Calu3 (cell line): ENCODE results near the gene TMEM121. TPM values are rescaled to one million over a fixed set of nuclear protein-coding genes. Genes with fewer than 3 reads are reported as not detected.

Experiments
- BruUV-seq: library from RNA; stranded (reverse); fragments of 400-500 nt; replicated peaks from 2 replicates; lab custom pipeline; 2021; lab: Mats Ljungman, UMichigan
- CTCF ChIA-PET: fragments of 300-600 bp; sonication (Branson Sonifier 250); formaldehyde crosslinking; loops from one replicate; lab custom pipeline; 2022; ENCODE audit warnings: antibody characterized with exemption; lab: Charles Lee
- DNase-seq: peaks from one replicate; pipeline ENCODE4 v3.0.0; 2022
- H3K27ac Mint-ChIP-seq: one replicate; pipeline ENCODE4 v1.8.0; 2022; ENCODE audit warnings: mixed read lengths; ENCODE audit not compliant: unreplicated experiment
- H3K27me3 Mint-ChIP-seq: one replicate; pipeline ENCODE4 v1.8.0; 2022; ENCODE audit warnings: mixed read lengths; ENCODE audit not compliant: unreplicated experiment
- H3K36me3 Mint-ChIP-seq: one replicate; pipeline ENCODE4 v1.8.0; 2022; ENCODE audit warnings: mild to moderate bottlenecking, moderate library complexity, mixed read lengths; ENCODE audit not compliant: insufficient read depth, unreplicated experiment
- H3K4me1 Mint-ChIP-seq: one replicate; pipeline ENCODE4 v1.8.0; 2022; ENCODE audit warnings: mild to moderate bottlenecking, low read depth, mixed read lengths; ENCODE audit not compliant: unreplicated experiment
- H3K4me3 Mint-ChIP-seq: one replicate; pipeline ENCODE4 v1.8.0; 2022; ENCODE audit warnings: mild to moderate bottlenecking, low read depth, moderate library complexity, mixed read lengths; ENCODE audit not compliant: unreplicated experiment
- H3K9me3 Mint-ChIP-seq: one replicate; pipeline ENCODE4 v1.8.0; 2022; ENCODE audit warnings: low read depth, mixed read lengths; ENCODE audit not compliant: unreplicated experiment
- intact Hi-C: fragments of 100-400 bp; cut with micrococcal nuclease; formaldehyde crosslinking; loops from one replicate; pipeline ENCODE4 v1.10.0; 2022; ENCODE audit not compliant: unreplicated experiment
- total RNA-seq: library from RNA; stranded (reverse); gene quantifications from 2 replicates; pipeline ENCODE4 v1.2.3, GENCODE V29; 2022
- TF ChIP-seq, protein P1 (sequence below): fragments of 200-600 bp; IDR thresholded peaks from one replicate; pipeline ENCODE4 v1.8.0; 2022; ENCODE audit warnings: antibody characterized with exemption; ENCODE audit not compliant: unreplicated experiment

The TMEM121 gene
- total RNA-seq, 1 experiment from 2014 or later, result 0.38 TPM

DNA sequence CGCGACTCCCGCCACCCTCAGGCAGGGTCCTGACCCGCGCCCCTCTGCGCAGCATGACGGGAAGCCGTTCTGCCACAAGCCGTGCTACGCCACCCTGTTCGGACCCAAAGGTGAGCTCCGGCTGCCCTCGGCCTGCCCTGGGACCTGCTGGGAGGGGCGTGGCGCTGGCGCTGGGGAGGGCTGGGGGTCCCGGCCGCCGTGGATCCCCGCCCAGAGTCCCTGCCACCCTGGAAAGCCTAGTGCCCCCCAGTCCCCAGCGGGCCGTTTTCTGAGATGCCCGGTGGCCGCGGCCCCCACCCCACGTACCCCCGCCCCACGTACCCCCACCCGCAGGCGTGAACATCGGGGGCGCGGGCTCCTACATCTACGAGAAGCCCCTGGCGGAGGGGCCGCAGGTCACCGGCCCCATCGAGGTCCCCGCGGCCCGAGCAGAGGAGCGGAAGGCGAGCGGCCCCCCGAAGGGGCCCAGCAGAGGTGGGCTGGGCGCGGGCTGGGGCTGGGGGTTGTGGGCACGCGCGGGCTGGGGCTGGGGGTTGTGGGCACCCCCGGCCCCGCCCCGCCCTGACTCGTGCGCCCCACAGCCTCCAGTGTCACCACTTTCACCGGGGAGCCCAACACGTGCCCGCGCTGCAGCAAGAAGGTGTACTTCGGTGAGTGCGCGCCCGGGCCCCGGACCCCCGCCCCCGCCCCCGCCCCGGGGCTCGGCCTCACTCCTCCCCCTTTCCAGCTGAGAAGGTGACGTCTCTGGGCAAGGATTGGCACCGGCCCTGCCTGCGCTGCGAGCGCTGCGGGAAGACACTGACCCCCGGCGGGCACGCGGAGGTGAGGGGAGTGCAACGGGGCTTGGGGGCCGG lies 47.8 kb upstream of the TMEM121 start:
- CTCF ChIA-PET, result no interaction called here
- H3K4me1 Mint-ChIP-seq, result peaks cover 28% of the 10 kb centered on the region
- no peaks in the 10 kb centered on the region for H3K9me3 Mint-ChIP-seq
- no peak overlapping the region for H3K27ac Mint-ChIP-seq
- no peaks in the 10 kb centered on the region for H3K27me3 Mint-ChIP-seq
- no TSS peak for BruUV-seq
- peaks cover 65% of the 10 kb centered on the region for H3K36me3 Mint-ChIP-seq
- H3K4me3 Mint-ChIP-seq, result no peak overlapping the region
- intact Hi-C loops, result no loop called here
- DNase-seq, result no peak
- TF ChIP-seq, protein P1, sequence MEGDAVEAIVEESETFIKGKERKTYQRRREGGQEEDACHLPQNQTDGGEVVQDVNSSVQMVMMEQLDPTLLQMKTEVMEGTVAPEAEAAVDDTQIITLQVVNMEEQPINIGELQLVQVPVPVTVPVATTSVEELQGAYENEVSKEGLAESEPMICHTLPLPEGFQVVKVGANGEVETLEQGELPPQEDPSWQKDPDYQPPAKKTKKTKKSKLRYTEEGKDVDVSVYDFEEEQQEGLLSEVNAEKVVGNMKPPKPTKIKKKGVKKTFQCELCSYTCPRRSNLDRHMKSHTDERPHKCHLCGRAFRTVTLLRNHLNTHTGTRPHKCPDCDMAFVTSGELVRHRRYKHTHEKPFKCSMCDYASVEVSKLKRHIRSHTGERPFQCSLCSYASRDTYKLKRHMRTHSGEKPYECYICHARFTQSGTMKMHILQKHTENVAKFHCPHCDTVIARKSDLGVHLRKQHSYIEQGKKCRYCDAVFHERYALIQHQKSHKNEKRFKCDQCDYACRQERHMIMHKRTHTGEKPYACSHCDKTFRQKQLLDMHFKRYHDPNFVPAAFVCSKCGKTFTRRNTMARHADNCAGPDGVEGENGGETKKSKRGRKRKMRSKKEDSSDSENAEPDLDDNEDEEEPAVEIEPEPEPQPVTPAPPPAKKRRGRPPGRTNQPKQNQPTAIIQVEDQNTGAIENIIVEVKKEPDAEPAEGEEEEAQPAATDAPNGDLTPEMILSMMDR, result no peak

DNA sequence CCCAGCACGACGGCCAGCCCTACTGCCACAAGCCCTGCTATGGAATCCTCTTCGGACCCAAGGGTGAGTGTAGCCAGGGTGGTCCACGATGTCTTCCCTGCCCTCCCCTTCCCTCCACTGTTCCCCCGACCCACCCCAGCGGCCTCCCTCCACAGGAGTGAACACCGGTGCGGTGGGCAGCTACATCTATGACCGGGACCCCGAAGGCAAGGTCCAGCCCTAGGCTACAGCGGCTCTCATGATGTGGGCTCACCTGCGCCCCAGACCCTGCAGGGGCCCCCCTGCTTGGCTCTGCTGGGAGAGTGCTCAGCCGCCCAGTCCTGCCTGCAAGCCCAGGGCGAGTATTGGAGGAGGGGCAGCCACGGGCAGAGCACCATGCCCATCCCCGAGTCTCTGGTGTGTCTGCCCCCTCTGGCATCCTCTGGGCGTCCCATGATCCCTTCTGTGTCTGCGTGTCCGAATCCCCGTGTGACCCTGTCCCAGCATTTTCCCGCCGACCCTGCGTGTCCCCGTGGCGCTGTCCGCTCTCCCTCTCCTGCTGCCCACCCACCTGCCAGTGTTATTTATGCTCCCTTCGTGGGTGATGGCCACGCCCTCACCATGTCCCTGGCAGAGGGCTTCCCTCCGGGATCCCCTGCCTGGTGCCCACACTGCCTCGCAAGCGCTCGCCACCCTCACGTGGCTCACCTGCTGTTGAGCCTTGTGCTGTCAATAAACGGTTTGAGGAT lies 46.8 kb upstream of the TMEM121 start:
- CTCF ChIA-PET, result no interaction called here
- intact Hi-C loops, result no loop called here

DNA sequence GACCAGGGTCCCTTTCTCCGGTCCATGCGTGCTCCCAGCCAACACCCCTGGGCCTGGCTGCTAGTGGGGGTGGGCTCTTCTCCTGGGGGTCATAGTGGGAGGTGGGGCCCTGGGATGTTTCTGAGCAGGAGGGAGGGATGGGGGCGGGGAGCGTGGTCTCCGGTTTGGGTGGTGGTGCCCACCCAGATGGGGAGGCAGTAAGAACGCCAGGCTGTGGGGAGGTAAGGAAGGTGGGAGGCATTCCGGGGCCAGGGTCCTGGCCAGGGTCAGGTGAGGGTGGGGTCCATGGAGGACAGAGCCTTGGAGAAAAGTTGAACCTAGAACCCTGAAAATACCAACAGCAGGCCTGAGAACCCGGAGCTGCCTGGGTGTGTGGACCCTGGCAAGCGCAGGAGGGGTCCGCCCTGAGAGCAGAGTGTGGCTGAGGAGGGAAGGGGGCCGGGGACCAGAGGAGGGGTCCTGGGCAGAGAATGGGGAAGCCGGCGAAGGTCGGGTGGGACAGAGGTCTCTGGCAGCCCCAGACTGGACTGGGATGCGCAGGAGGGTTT lies 46.1 kb upstream of the TMEM121 start:
- no peaks in the 10 kb centered on the region for H3K9me3 Mint-ChIP-seq
- peak overlapping the region; percentile 91 for H3K27ac Mint-ChIP-seq
- intact Hi-C loops, result no loop called here
- no peak for DNase-seq
- CTCF ChIA-PET, result interaction anchor here (0.6 to 1.8 kb wide), 10 partner anchors 8 to 179 kb away, joined by 3 to 43 read pairs (median 4); partner anchors contain the start of gene TEDC1
- TF ChIP-seq, protein P1, result no peak
- peak overlapping the region; percentile 55 for H3K4me3 Mint-ChIP-seq
- no peaks in the 10 kb centered on the region for H3K27me3 Mint-ChIP-seq
- peaks cover 60% of the 10 kb centered on the region for H3K36me3 Mint-ChIP-seq
- peaks cover 38% of the 10 kb centered on the region for H3K4me1 Mint-ChIP-seq
- no TSS peak for BruUV-seq

More for the DNA sequence above, 46.8 kb upstream of the TMEM121 start:
- Mint-ChIP-seq H3K36me3 (peaks cover 57% of the 10 kb centered on the region), H3K9me3 (no peaks in the 10 kb centered on the region), H3K27me3 (no peaks in the 10 kb centered on the region), H3K4me1 (peaks cover 35% of the 10 kb centered on the region), H3K27ac (peak overlapping the region; percentile 73), H3K4me3 (peak overlapping the region; percentile 34)
- DNase-seq, result no peak
- TF ChIP-seq, protein P1, result no peak
- TSS peak; percentile 16 for BruUV-seq
